NCI-H1105 (cell line): ENCODE measurements around the gene COPB2.
A peak's percentile ranks its signal among the peaks of the same experiment; 100 is the strongest.
"Not testable (repeated sequence)": the region's sequence is repeated elsewhere in the genome, so short reads cannot be mapped to it uniquely, and the experiment has no call there.

ENCODE experiments used
- DNase-seq: peaks from one replicate; lab custom pipeline; 2025; lab: John Stamatoyannopoulos, UW

Gene COPB2

DNA sequence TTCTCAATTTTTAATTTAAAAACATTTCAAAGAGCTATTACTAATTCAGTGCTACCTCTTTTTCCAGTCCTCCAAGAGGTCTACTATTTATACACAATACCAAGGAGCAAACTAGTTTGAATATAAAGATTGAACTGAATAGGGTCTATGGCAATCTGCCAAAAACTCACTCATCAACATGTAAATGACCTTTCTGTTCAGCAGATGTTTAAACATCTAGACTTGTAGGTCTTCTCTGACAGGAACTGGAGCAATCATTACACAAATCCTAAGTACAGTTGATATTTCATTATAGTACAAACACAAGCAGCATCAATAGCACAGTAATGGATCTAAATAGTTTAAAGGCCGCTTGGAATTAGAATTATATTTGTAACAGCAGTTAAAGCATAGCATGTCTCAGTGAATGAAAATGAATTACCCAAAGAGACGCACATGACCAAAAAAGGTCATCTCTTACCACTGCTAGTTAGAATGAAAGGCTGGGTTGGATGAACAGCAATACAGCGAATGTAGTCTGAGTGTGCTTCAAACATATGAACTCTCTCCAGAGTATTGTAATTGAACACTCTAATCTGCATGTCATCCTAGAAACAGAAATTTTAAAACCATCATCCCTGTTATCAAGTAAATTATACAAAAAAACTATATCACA lies 10.7 kb downstream of the COPB2 start:
- peak; percentile 96 for DNase-seq

DNA sequence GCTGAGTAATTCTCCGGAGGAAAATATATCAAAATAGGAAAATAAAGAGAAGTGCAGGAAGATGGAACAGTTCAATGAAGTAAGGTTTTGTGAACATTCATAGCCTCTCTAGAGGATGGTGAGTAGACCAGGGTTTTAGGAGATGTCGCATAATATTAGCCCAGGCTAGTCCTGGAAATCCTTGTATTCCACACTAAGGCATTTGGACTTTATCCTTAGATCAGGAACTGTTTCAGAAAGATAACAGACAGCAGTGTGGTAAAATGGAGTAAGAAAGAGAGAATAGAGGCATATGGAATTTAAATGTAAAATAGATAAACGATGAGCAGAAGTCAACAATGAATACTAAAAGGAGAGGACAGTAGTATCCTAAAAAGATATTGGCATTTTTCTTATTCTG lies 12.1 kb downstream of the COPB2 start:
- no peak for DNase-seq

DNA sequence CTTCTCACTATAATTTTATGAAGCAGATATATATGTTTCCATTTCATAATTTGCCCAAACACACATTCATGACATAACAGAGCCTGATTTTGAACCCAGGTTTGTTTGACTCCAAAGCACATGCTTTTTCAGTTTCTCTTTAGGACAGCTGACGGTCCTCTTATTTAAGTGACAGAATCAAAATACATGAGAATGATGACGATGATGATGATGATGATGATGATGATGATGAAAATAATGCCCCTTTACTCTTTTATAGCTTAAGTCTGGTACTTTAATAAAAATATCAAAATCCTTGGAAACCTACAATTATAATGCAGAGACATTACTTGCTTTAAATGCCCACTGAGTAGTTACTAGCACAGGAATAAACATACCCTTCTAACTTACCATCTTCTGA lies 15.3 kb downstream of the COPB2 start:
- DNase-seq = no peak

DNA sequence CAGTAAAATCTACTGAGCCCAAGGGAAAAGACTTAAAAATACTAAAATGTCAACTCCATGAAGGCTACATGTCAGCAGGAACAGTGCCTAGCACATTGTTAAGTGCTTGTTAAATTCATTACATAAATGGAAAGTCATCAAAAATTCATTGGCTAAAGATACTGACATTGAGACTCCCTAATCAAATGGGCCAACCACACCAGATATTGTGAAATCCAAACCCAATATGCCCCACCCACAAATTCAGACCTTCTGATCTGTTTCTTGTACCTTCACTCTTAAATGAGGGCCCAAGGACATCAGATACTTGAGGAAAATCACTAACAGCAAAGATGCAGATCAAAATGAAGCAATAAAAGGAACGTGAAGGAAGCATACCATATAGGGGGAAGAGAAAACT lies 24.9 kb downstream of the COPB2 start:
- DNase-seq = no peak

DNA sequence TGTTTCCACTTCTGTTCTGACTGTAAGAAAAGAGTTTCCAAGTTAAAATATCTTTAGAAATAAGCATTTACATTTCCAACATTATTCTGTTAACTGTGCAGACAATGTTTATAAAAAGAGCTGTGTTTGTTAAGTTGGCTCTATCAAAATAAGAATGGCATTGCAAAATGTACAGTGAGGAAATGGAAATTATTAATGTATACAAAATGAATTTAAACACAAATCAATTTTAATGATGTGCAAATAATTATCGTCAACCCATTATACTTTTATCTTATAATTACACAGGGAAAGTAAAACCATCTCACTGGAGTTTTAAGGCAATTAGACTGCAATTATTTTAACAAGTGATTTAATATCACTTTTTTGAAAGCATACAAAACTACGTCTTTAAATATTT lies 28.2 kb downstream of the COPB2 start:
- no peak for DNase-seq

DNA sequence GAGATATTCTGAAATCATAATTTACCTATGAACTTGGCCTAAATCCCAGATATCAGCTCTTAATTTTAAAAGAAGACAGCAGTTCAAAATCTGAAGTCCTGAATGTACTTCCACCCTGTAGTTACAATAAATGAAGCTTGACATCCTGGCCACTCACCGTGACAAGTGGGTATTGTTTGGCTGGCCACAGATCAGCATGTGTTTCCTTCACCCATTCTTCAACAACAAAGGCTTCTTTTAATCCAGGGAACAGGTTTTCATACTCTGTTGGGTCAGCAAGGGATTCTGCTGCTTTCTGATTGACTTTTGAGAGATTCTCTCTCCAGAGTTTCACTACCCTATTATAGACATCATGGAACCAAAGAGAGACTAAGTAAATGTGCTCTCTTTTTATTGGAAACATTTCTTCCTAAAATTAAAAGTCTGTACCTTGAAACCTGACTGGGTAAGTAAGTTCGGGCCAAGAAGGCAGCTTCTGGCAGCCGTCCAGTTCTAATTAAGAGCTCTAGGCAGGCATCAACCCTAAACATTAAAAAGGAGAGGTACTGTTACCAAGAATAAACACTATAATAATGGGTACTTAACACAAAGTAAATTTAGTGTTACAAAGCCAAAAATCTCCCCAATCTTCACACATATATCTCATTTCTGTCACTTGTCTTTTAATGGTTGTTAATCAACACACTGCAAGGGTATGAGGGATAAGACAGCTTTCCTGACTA lies 30.4 kb downstream of the COPB2 start:
- peak; percentile 93 for DNase-seq

DNA sequence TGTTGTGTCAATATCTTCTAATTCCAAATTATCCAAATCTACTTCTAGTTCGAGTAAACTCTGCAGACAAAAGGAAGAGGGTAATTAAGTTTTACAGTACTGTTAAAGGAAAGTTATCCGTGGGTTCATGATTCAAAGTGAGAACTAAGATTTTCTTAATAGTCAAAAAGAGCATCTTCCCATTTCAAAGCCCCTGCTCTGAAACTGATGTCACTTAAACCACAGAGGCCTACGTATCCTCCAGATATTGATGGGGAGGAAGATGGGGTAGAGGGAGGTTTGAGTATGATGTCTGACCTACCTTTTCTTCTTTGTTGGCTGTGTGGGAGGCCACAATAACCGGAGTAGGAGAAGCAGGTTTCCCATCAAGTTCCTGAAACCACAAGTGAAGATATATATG lies 31.5 kb downstream of the COPB2 start:
- no peak for DNase-seq

DNA sequence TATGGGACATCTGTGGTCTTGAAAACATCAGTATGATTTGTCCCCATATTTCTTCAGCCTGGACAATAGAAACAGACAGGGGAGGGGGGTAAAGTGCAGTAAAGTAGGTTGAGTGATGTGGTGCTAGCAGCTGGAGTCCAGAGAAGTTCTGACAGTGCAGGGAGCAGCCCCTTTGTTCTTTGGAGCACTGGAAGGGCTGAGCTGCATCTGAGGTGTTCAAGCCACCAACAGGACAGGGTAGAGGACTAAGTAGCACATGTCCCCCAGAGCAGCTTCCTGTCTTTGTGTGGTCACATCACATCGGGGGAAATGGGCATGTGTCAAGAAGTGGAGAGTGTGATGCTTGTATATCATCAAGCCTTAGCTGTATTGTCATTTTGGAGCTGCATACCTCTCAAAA lies 33.6 kb downstream of the COPB2 start:
- no peak for DNase-seq

DNA sequence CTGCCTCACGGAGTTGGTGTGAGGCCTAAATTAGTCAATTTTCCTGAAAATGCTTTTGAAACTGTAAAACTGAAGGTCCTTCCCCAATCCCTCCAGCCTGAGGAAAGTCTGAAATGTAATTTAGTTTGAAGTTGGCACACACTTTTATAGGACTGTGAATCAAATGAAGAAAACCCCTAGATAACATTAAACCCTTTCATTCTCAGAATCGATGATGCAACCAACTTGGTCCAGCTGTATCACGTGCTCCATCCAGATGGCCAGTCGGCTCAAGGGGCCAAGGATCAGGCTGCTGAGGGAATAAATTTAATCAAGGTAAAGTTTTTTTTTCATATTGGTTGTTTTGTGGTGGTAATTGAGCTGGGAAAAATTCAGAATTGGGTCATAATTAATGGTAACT lies 34.0 kb downstream of the COPB2 start:
- no peak for DNase-seq

DNA sequence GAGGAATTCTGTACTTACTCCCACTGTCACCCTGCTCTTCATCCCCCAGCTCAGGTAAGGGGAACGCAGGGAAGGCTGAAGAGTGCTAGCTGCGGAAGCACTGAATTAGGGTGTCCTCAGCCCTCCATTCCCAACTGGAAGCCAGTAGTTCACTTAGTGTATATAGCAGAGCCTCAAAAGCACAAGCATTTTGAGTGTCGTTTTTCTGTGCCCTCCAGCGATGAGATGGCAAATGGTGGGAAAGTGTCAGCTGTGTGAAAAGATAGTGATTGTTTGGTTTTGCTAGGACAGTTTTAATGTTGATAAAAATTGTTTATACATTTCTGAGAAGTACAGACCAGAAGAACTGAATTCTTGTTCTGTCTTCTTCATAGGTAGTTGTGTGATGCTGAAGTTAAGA lies 34.8 kb downstream of the COPB2 start:
- no peak for DNase-seq

DNA sequence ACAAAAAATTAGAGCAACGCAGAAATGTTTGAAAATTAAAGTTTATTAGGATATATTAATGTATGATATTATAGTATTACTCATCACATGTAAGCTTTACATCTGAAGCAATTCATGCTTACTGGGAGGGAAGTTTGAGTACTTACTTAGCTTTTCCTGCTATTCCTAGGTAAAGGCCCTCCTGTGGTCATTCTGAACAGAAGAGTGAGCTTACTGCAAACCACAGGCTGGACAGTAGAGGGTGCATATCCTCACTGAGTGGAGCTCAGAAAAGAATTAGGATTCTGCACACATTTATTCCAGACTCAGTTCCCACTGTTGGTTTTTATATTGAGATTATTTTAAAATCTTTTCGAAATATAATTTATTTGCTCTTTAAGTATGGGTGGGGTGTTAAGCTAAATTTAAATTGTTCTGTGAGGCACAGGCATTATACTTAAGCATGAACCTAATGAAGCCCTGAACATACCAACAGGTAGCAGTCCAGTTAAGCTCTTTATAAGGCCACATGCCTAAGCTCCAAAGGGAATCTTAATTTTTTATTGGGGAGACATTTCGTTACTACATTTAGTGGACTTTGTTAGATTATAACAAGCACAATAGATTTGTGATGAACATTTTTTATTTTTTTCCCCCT lies 35.4 kb downstream of the COPB2 start:
- DNase-seq = peak; percentile 20

DNA sequence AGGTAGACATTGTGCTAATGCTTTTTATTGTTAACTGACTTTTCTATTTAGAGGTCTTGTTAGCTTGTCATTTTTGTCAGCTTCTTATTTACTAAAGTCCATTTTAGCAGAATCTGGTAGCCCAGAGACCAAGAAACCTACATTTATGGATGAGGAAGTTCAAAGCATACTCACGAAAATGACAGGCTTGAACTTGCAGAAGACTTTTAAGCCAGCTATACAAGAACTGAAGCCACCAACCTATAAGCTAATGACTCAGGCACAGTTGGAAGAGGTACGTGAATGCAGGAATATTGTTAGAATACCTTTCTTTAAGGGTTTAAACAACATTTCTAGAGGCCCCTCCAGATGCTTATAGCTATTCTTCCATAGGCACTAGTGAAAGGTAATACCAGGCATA lies 42.7 kb downstream of the COPB2 start:
- DNase-seq = no peak

DNA sequence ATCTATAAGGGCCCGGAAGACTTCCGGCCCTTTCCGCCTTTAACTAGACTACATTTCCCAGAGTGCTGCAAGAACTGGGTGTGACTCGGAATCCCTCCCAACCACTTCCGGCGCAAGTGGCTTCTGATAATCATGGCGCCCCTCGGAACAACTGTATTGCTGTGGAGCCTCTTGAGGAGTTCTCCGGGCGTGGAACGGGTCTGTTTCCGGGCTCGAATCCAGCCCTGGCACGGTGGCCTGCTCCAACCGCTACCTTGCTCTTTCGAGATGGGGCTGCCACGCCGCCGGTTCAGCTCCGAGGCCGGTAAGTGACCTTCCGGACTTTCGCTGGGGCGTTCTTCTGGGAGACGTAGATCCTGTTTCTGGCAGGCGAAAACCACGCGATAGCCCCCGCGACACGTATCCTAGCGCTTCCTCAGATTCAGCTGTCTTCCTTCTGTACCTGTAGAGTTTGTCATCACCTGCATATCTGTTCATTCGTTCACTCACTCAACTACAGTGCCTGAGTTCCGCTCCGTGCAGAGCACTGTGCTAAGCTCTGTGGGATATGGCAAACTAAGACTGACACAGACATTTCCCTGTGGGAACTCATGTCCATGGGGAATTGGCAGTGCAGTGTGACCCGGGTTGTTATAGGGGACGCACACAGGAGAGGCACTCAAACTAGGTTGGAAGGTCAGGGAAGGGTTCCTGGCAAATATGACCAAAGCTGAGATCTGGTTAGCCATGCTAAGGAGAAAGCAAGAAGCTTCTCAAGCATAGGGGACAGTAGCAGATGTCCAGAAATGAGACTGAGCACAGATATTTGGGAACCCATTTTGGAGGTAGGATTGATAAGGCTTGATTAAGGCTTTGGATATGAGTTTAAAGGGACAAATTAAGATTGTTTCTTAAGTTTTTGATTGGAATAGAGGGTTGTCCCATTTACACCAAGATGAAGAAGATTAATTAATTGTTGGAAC lies 45.3 kb downstream of the COPB2 start, which contains the start of gene MRPS22:
Gene MRPS22, plus strand, starts transcription at position 126 of the 962 bp plus-strand sequence. Its CDS starts 7 bp downstream, at position 133.
- DNase-seq = peak; percentile 93

DNA sequence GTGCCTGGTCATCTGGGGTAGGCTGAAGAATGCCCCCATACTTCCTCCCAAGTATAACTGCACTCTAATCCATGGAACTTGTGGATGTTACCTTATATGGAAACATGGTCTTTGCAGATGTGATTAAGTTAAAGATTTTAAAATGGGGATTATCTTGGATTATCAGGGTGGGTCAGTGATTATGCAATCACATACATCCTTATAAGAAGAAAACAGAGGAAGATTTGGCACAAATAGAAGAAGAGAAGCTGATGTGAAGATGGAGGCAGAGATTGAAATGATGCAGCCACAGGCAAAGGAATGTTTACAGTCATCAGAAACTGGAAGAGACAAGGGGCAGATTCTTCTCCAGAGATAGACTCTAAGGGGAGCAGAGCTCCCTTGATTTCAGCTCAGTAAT lies 47.4 kb downstream of the COPB2 start:
- no peak for DNase-seq

DNA sequence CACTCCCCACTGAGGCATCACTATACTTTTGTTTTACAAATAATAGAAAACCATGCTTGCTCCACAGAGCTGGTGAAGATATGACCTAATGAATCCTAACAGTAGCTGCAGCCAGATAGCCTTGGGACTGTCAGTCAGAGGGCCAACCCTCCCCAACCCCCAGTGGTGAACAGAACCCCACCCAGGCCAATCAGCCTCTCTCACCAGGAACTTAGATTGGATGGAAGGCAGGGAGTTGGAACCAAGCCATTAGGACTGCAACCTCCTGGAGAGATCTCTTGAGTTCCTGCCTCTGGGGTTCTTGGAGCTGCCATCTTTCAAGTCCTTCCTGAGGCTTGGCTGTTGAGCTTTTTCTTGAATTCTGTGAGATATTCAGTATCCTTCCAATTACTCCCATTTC lies 48.7 kb downstream of the COPB2 start:
- no peak for DNase-seq

DNA sequence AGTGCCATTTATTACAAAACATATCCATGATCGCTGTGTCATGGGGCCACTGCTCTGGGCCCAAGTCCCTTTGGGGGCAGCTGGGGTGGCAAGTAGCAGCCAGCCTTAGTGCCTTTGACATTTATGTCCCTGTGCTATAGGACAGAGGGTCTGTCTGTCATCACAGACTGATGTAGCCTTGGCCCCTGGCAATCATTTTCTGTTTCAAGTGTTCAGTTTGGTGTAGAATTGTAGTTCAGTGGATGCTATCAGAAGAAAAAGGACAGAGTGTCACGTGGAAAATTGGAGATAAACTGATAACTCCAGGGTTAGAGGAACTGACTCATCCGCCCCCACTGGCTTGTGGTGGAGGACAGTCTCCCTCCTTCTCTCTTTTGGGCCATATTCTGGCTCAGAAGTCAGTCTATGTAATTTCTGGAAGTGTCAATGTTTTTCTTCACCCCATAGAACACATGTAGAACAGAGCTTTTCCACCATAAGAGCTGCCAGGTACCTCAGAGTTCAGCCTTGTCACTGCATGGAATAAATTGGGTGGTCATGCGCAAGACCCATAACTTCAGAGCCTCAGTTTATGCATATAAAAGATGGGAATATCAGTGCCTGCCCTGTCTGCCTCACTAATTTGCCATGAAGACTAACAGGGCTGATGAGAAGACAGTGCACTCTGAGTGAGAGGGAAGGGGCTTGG lies 50.1 kb downstream of the COPB2 start:
- DNase-seq = no peak

DNA sequence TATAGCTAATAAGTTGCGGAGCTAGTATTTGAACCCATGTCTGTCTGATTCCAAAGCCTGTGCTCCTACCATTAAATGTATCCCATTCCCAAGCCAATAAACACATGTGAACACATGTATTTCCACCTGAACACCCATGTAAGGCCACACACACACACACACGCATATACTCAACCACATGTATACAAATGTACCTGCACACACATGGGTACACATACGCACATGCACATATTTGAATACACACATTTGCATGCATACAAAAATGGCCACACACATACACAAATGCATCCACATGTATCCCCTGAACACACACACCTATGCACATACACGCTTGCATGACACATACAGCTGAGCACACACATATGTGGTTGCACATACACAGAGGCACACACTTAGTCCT lies 51.0 kb downstream of the COPB2 start:
- DNase-seq = no peak

DNA sequence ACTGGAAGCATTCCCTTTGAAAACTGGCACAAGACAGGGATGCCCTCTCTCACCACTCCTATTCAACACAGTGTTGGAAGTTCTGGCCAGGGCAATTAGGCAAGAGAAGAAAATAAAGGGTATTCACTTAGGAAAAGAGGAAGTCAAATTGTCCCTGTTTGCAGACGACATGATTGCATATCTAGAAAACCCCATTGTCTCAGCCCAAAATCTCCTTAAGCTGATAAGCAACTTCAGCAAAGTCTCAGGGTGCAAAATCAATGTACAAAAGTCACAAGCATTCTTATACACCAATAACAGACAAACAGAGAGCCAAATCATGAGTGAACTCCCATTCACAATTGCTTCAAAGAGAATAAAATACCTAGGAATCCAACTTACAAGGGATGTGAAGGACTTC lies 54.8 kb downstream of the COPB2 start:
- DNase-seq = not testable (repeated sequence)

DNA sequence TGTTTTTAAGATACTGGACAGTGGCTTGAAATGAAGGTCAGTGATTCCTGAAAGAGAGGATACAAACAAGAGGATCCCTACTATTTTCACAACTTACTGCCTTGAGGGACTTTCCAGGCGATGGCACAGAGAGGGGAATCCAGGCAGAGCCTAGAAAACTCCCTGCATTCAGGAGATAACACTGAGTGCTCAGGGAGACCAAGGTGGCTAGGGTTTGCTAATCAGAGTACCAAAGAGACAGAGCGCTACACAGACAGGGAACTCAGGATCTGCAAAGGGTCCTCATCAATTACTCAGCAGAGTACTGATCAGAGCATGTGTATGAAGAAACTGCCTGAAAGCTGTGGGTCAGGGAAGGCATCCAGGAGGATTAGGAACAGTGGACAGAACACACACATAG lies 57.4 kb downstream of the COPB2 start:
- no peak for DNase-seq

DNA sequence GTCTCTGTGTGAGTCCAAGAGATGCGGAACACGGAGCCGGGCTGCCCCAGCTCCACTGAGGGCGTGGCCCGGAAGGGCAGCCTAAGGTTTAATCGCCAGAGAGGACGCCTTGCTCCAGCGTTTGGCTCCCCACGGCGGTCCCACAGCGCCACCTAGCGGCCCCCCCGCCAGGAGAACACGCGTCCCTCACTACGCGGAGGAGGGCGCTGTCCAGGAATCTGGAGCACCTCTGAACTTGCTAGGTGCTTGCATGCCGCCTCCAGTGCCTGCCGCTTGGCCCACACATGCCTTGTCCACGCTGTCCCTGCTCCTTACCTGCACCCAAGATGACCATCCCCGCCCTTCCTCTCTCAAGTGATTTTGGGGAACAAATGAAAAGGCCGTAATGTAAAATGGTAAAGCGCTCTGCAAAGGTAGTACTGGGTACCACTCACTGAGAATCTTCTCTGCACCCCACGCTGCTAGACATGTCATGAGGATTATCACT lies 60.0 kb downstream of the COPB2 start:
- DNase-seq = peak; percentile 89

DNA sequence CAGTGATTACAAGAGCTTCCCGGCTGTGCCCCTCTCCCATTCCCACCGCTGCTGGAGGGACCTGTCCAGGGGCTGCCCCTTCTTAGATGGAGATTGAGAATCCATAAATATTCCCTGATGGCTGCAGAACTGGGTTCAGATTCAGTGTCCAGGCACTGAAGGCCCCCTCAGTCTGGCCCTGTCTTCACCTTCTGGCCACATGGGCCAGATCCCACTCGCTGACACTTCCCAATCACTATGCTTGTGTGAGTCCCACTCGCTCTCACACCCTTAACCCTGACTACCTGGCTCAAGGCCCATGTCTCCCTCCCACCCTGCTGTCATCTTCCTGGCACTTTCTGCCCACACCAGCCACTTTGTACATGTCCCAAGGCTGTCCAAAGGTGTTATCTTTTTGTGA lies 61.1 kb downstream of the COPB2 start:
- no peak for DNase-seq
